Measurements from ENCODE around the gene STMND1.

STMND1 gene

DNA sequence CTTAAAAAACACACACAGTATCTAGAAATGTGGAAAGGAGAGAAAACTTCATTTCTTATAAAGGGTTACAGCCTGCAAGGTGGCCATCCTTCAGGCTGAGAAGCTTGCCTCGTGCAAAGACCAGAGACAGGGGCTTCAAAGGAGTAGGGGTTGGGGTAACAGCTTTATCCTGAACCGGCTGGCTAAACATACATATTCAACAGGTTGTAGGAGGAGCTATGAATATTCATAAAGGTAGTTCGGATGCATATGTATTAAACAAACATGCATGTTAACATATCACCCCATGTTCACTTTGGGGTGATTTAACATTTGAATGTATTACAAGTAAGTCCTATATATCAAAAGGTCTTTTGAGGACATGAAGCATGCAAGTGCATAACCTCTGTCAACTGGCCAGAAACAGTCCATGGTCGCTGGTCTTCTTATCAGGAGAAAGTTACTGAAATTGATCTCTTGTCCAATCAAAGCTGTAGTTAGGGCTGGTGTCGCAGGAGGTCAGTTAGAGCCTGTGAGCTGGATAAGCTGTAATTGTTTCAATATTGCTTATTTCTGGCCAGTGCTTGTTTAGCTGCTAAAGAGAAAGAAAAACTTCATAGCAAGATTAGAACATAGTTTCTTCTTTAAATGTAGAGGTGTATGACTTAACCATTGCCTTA lies 2.3 kb upstream of the STMND1 start:
- no peak for DNase-seq

DNA sequence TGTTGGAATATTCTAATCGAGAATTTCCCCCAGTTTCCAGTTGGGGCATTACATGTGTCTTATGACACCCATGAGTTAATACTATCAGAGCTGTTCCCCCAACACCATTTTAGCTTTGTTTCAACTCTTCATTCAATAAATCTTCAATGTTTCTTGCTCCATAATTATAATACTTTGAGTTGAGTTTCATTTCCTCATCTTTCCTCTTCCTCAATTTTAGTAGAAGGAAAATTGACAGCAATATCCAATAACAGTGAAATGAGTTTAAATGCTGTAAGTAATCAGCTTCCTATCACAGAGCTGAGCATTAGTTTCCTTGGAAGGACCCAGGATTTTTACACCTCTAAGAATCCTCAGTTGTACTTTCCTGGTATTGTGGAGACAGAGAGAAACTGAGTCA lies 1.0 kb upstream of the STMND1 start:
- no peak for DNase-seq

DNA sequence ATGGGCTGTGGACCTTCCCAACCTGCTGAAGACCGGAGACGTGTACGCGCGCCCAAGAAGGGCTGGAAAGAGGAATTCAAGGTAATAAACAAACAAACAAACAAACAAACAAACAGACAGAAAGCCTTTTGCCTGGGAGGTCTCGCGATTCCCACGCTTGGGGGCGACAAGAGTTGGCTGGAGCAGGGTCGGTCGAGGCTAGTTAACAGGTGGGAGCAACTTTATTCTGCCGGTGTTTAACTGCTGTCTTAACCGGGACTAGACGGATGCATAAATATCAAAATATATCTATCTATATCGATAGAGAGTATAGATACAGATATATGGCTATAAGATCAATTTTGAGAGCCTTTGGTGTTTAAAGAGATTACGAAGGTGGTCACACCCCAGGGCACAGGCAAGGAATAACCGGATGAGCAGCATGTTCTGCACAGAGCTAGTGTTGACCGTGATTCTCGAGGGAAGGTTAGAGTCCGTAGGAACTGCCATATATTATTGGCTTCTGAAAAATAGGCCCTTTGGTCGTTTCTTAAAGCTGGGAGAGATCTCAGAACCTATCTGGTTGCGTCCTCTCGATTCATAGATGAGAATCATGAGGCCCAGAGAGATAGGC lies 514 bp downstream of the STMND1 start:
- DNase-seq, result no peak

DNA sequence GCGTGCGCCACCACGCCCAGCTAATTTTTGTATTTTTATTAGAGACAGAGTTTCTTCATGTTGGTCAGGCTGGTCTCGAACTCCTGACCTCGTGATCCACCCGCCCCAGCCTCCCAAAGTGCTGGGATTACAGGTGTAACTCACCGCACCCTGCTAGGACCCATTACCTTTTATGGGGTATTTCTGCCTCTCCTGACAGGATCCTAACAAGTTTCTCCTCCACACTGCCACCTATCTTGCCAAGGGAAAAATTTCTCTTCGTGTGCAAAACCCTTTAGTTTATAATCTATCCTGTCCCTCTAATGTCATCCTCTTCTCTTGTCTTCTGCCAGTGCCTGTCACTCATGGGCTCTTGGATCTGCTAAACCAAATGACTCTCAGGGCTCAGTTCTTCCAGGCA lies 1.9 kb downstream of the STMND1 start:
- no peak for DNase-seq

DNA sequence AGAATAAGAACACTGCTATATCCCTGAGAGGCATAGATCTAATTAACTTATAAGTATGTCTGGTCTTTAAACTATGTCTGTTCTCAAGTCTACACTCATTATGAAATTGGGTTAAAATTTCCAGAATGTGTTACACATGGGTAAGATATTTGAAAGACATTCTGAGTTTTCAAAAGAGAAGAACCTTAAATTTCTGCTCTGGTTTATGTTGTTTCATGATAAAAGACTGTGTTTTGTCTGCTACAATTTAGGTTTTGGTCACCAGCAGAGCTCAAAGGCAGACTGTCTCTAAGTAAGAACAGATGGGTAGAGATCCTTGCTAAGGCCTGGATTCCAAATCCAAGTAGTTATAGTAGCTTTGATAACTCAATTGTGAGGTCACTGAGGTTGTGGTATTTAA lies 6.0 kb downstream of the STMND1 start:
- no peak for DNase-seq

DNA sequence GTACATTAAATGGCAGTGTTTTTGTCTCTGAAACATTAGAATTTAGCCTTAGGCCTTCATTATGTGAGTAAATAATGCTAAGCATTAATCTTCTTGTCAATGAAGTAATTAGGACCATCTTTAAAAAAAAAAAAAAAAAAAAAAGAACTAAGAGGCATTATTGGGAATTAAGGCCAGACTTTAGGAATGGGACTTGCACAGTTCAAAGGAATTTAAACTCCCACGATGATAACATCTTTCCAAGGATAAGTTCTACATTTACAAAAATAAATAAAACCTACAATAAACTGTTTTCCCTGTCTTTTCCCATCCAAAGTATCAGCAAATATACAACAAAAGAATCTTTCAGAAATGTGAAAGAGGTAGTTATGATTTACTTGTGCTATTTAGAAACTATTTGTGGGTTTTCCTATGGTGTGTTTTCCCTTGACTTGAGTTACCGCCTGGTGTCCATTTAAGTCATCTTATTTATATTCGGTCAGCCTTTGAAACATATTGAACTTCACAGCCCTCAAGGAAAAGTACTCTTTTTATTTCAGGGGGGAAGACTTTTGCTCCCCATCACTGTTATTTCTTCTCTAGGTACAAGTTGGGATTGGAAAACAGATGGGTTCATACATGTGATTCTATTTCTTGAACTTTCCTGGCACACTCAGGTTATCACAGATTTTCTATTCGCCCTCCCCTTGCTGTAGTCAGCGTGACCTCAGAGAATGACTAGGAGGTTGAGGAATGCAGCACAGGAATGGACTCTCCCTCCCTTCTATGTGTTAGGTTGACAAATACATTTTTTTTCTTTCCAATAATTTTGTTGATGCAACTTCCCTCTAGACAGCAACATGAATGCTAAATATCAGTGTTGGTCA lies 13.6 kb downstream of the STMND1 start:
- no peak for DNase-seq

DNA sequence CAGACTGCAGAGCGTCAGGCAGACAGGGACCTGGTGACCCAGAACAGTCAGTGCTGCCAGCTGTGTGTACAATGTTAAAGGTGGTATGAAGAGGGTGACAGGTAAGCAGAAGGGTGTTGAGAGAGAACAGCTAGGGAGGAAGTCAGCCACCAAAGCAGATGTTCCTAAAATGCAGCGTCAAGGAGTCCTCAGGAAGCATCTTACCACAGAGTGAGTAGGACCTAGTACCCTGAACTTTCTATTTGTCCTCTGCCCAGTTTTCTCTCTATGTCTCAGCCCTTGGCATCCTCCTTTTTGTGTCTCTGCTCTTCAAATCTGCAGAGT lies 14.2 kb downstream of the STMND1 start:
- no peak for DNase-seq

DNA sequence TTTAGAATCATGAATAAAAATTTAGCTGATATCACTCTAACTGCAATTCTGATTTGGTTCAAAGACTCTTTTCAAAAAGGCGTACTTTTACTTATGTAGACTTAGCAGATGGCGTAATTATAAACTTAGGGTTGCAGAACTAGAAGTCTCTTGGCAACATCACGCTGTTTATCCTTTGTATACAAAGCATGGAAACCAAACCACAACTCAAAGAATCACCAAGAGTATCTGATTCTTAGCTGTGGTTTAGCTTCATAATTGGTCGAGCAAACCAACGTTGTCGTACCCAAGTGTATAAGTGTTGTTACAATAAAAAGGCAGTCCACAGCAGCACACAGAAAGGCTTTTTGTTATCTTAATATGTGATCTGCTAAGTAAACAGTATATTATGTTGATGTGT lies 18.2 kb downstream of the STMND1 start:
- no peak for DNase-seq

DNA sequence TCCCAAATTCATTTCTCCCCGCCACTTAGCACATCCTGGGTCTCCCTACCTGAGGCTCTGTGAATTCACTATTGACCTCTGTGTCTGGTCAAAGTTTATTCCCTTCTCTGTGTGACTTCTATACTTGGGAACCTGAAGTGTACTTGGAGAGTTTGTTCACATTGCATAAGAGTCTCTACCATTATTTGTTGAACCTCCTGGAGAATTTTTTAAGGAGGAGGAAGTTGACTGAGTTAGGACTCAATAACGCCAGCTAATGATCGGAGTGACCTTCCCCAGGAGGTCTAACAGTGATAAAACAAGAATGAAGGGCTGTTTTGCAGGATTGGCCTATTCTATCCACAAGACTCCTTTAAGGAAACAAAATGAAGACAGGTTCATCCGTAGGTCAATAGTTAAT lies 23.6 kb downstream of the STMND1 start:
- DNase-seq, result no peak

DNA sequence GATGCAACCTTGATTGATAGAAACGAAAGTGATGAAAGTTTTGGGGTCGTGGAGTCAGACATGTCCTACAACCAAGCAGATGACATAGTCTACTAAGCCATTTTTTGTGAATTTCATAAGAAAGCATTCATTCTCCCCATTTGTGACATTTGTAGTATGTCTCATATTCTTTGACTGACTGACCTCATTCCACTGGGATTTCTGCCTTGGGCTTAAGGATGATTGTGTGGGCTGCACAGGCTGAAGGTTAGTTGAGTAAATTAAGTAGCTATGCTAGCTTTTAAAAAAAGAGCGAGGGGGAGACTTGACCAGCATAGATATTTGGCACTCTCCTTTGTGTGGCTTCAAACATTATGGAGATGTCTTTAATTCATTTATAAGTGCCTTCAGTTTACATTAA lies 28.9 kb downstream of the STMND1 start:
- DNase-seq, result no peak

DNA sequence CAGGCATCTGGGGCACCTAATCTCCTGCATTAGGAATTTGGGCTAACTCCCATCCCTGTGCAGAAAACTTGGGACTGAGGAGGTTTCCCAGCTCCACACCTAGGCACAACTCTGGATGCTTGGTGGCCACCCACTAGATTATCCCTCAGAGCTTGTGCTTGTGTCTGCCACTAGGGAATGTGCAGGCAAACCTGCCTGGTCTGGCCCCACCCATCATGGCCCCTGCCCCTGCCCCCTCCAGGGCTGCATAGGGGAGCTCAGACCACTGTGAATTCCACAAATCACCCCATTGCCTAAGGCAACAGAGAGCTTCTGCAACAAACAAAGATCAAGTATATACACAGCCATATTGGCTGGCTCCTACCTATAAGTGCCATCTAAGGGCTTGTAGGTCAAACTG lies 31.1 kb downstream of the STMND1 start:
- no peak for DNase-seq

DNA sequence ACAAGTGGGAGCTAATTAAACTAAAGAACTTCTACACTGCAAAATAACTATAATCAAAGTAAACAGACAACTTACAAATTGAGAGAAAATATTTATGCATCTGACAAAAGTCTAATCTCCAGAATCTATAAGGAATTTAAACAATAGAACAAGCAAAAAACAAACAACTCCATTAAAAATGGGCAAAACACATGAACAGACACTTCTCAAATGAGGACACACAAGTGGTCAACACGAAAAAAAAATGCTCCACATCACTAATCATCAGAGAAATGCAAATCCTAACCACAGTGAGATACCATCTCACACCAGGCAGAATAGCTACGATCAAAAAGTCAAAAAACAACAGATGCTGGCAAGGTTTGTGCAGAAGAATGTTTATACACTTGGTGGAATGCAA lies 36.2 kb downstream of the STMND1 start:
- DNase-seq, result no peak

DNA sequence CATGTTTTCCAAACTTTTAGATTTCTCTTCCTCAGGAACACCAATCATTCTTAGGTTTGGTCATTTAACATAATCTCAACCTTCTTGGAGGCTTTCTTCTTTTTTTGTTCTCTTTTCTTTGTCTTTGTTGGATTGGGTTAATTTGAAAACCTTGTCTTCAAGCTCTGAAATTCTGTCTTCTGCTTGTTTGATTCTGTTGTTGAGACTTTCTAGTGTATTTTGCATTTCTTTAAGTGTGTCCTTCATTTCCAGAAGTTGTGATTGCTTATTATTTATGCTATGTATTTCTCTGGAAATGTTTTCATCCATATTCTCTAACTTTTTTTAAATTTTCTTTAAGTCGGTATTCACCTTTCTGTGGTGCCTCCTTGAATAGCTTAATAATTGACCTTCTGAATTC lies 42.2 kb downstream of the STMND1 start:
- DNase-seq, result no peak

DNA sequence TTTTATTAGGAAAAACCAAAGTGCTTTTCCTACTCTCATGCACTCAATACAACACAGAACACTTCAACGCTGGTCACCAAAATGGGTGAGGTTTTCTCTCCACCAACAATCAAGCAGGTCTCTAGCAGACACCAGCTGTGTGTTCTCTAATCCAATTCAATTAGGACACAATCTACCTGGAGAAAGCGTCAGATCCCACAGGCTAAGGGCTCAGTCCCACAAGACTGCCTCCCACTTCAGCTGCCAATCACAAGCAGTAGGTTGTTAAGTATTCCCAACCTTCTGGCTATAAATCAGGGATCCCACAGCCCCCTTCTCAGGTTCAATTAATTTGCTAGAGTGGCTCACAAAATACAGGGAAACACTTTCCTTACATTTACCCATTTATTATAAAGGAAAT lies 47.7 kb downstream of the STMND1 start:
- no peak for DNase-seq

DNA sequence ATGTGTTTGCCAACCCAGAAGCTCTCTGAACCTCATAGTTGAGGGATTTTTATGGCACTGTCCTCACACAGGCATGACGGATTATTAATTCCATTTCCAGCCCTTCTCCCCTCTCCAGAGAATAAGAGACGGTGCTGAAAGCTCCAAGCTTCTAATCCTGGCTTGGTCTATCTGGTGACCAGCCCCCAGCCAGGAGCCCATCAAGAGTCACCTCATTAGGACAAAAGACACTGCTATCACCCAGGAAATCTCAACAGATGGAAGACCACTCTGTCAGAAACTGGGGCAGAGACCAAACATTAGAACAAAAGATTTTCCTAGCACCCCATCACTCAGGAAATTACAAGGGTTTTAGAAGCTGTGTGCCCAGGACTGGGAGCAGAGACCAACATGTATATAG lies 48.2 kb downstream of the STMND1 start:
- DNase-seq, result no peak

DNA sequence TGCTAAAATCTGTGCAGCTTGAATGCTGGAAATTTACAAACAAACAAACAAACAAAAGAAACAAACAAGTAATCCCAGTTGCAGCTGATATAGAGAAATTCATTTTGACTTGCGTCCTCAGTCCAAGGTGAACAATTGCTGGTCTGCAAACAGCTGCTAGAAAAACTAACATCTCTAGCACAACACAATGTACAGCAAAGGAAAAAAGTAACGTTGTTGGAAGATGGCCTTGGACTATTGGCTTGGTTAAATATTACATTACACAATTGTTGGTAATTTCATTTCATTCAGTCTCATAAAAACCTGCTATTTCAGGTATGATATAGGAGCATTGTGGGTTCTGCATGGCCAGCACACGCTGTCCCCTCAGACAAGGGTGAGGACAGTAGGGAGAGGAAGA lies 50.0 kb downstream of the STMND1 start:
- no peak for DNase-seq

DNA sequence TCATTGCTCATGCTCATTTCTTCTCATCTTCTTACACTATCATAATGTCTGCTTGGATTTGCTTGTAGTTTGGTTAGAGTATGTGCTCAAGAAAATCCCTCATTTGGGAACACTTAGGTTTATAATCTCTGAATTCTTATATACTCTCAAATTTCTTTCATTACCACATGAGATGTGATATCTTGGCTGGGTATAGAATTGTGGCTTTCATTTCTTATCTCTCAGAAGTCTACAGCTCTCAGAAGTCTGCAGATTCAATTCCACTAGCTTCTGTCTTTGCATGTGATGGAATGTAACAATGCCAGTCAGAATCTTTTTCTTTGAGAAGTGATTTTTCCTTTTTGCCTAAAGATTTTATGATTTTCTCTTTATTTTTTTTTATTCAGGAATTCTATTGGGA lies 50.9 kb downstream of the STMND1 start:
- DNase-seq, result no peak

DNA sequence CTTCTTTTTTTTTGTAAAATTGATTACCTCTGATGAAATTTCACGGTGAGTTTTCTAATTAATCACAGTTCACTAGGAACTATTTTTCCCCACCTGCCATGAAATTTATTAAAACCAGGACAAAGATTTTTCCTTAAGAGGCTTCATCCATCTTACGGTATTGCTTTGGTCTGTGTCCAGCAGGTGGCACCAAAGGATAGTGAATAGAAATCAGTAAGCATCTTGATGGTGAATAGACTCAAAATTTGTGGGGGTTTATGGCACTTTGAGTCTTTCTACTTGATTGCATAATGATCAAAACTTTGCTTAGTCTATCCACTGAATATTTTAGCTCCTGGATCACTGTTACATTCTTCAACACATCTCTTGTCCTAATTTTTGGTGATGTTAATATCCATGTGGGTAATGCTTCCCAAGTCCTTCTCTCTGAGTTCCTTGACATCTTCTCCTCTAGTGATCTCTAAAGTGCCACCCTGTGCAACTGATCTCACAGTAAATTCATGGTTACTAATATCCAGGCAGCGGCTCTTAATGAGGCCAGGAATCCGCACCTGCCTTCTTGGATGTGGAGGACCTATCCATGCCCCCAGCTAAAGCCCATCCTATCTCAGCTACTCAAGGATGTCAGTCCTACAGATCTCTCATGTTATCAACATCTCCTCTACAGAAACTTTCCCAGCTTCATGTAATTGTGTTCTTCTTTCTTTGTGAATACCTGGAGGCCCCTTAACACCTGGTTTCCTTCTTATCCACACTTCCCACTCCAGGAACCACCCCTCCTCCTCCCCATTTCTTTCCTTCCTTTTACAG lies 54.5 kb downstream of the STMND1 start:
- peak; percentile 46 for DNase-seq

DNA sequence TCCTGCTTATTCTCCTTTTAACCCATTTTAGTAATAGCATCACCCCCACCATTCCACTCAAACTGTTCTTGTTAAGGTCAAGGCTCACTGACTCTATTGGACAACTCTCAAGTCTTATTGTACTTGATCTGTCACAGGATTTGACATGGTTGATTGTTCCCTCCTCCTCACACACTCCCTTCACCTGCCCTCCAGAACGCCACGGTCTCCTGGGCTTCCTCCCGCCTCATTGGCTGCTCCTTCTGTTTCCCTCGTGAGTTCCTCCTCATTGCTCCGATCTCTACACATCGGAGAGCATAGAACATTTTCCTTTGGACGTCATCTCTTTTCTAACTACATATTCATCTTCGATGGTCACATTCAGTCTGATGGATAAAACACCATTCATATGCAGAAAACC lies 55.1 kb downstream of the STMND1 start:
- DNase-seq, result no peak

DNA sequence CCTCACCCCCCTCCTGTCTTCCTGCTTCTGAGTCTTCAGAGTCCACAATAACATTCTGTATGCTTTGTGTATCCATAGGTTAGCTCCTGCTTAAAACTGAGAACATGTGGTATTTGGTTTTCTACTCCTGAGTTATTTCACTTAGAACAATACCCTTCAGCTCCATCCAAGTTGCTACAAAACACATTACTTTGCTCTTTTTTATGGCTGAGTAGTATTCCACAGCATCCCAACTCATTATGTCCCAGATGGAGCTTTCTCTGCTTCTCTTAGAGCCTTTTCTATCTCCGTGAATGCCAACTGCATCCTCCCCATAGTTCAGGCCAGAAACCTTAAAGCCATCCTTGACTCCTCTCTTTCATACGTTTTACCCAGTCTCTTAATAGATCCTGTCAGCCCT lies 55.8 kb downstream of the STMND1 start:
- DNase-seq, result no peak

DNA sequence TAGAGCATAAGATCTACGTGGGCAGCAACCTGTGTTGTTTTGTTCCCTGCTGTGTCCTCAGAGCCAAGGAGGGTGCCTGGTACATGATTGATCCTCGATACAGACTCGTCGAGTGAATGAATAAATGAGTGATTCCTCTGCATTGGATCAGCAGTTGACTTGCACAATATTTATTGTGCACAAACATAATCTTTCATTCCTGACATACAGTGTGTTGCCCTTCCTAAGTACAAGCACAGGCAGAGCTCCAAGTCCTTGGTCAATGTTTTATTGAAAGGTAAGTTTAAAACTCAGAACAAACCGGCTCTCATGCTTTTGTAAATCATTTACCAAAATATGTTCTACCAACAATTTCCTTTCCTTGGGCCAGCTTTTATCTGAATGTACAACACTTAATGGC lies 57.4 kb downstream of the STMND1 start:
- no peak for DNase-seq

DNA sequence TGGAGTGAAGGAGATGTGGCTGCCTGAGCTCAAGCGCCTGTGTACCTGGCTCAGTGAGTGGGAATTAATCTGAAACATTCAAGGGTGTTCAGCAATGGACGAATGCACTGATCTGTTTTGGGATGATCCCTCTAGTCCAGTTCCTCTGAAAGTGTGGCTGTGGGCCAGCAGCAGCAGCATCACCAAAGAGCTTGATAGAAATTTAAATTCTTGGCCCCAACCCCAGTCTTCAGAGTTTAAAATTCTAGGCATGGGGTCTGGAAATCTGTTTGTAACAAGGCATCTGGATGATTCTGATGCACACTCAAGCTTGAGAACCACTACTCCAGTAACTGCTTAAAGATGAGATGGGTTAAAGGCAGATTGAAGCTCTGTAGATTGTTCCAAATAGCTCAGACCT lies 59.2 kb downstream of the STMND1 start:
- DNase-seq, result no peak

DNA sequence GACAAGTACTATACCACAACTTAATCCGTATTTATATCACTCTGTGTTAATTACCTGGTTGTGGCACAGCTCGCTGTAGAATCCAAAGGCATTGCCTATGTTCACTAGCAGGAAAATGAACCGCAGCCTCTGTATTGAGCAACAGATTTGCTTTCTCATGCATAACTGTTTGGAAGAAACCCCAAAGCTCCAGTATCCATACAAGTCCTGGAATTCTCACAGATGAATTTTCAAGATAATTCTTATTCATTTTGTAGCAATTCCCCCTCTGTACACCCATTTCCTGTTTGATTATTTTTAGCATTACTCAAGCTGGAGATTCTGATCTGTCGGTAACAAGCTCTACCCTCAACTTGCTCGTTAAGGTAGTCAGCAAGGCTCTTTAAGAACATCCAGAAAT lies 63.5 kb downstream of the STMND1 start:
- DNase-seq, result no peak
